GM23248 (cell line): Measurements from ENCODE around the gene VSX1. TPM values are rescaled to one million over a fixed set of nuclear protein-coding genes. Genes with fewer than 3 reads are reported as not detected.

ENCODE experiments used
- DNase-seq: peaks from one replicate; pipeline ENCODE4 v3.0.0-alpha.2; 2015
- H2AFZ ChIP-seq: fragments of 200-600 bp; sonication (generic); 2 replicates; pipeline ENCODE4 v1.6.1; 2016; ENCODE audit warnings: antibody characterized with exemption
- H3F3A ChIP-seq: fragments of 200-600 bp; sonication (generic); 2 replicates; pipeline ENCODE4 v1.6.1; 2016; ENCODE audit warnings: mild to moderate bottlenecking, antibody characterized with exemption, mixed run types; ENCODE audit not compliant: insufficient read depth
- H3K27ac ChIP-seq: fragments of 200-600 bp; sonication (generic); 2 replicates; pipeline ENCODE4 v1.5.1; 2016; ENCODE audit warnings: mild to moderate bottlenecking
- H3K27me3 ChIP-seq: fragments of 200-600 bp; sonication (generic); replicated peaks from 2 replicates; pipeline ENCODE4 v1.6.1; 2016; ENCODE audit warnings: mild to moderate bottlenecking; ENCODE audit not compliant: insufficient read depth
- H3K36me3 ChIP-seq: fragments of 200-600 bp; sonication (generic); 2 replicates; pipeline ENCODE4 v1.6.1; 2016; ENCODE audit warnings: low read depth, mild to moderate bottlenecking
- H3K4me1 ChIP-seq: fragments of 200-600 bp; sonication (generic); 2 replicates; pipeline ENCODE4 v1.6.1; 2016; ENCODE audit warnings: mild to moderate bottlenecking; ENCODE audit not compliant: insufficient read depth
- H3K4me2 ChIP-seq: fragments of 200-600 bp; sonication (generic); one replicate; pipeline ENCODE4 v1.6.1; 2016; ENCODE audit warnings: mild to moderate bottlenecking; ENCODE audit not compliant: unreplicated experiment
- H3K4me3 ChIP-seq: fragments of 200-600 bp; sonication (generic); 2 replicates; pipeline ENCODE4 v1.5.1; 2016; ENCODE audit warnings: mild to moderate bottlenecking
- H3K79me2 ChIP-seq: fragments of 200-600 bp; sonication (generic); 2 replicates; pipeline ENCODE4 v1.6.1; 2016; ENCODE audit warnings: mild to moderate bottlenecking; ENCODE audit not compliant: insufficient read depth
- H3K9ac ChIP-seq: fragments of 200-600 bp; sonication (generic); 2 replicates; pipeline ENCODE4 v1.6.1; 2016; ENCODE audit warnings: mild to moderate bottlenecking
- H3K9me2 ChIP-seq: fragments of 200-600 bp; sonication (generic); 2 replicates; pipeline ENCODE4 v1.6.1; 2016; ENCODE audit warnings: mixed run types, mild to moderate bottlenecking, moderate library complexity; ENCODE audit not compliant: insufficient read depth
- H3K9me3 ChIP-seq: fragments of 200-600 bp; sonication (generic); one replicate; pipeline ENCODE4 v1.6.1; 2017; ENCODE audit warnings: low read depth
- H4K20me1 ChIP-seq: fragments of 200-600 bp; sonication (generic); 2 replicates; pipeline ENCODE4 v1.6.0; 2016; ENCODE audit not compliant: insufficient read depth
- EZH2 ChIP-seq: fragments of 200-600 bp; sonication (generic); IDR thresholded peaks from 2 replicates; pipeline ENCODE4 v1.6.1; 2018; ENCODE audit warnings: antibody characterized with exemption, mild to moderate bottlenecking; ENCODE audit not compliant: insufficient read depth, poor library complexity, severe bottlenecking
- EZH2phosphoT487 ChIP-seq: fragments of 200-600 bp; sonication (generic); IDR thresholded peaks from 2 replicates; pipeline ENCODE4 v1.6.1; 2018; ENCODE audit warnings: antibody characterized with exemption, moderate library complexity, mild to moderate bottlenecking, low read depth; ENCODE audit not compliant: insufficient read depth
- WGBS, 2 experiments: methylation state at CpG; one replicate each; pipeline ENCODE4 v1.1.6; 2015 to 2017; ENCODE audit warnings: low lambda C conversion rate in 2 of 2, low coverage in 1 of 2; ENCODE audit errors: missing lambda C conversion rate in 2 of 2; 5-methylcytosine and 5-hydroxymethylcytosine counted together
- in situ Hi-C: fragments of 300-500 bp; cut with MboI; formaldehyde crosslinking; loops from 2 replicates; pipeline ENCODE4 v1.15.0; 2020
- polyA plus RNA-seq: library from polyadenylated mRNA; unstranded; fragments of >200 nt; fragmentation: Nextera tagmentation; extraction: Ambion mirVana; gene quantifications from 2 replicates; pipeline ENCODE4 v1.2.1, GENCODE V29; 2016
- total RNA-seq: library from RNA; depleted of rRNA; stranded (reverse); fragments of >200 nt; shearing (Covaris generic); gene quantifications from 2 replicates; pipeline ENCODE4 v1.2.3, GENCODE V29; 2014

The VSX1 gene
- total and polyA plus RNA-seq, 2 experiments from 2014 or later, result not detected

DNA sequence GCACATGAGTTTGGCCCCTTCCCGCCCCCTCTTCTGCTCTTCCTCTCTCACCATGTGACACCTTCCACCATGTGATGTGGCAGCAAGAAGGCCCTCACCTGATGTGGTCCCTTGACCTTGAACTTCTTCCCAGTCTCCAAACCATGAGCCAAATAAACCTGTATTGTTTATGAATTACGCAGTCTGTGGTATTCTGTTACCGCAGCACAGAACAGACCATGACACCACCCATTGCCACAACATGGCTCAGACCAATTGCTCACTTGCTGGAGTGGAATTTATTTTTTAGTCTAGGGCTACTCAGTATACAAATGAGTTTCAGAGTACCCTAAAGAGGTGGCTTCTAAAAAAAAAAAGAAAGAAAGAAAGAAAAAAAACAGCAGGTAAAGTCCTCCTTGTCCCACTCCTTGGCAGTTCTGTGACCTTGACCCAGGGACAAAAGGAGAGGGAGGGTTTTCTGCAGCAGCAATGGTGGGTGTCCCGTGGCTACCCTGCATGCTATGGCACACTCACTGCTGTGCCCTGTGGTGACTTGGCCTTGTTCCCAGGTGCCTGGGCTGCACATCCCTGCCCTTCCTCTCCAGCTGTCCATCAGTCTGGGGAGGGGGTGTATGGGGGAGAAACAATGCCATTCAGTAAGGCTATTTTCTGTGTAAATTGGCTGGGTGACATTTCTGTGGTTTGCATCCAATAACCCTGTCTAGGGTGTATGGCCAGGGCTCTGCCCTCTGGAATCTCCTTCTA is 5.4 kb upstream of the VSX1 start:
- TF ChIP-seq EZH2 (no peak), EZH2phosphoT487 (no peak)
- H3K4me3 ChIP-seq, result no peak overlapping the region
- H3K27ac ChIP-seq, result no peak overlapping the region
- H3F3A ChIP-seq, result no peaks in the 10 kb centered on the region
- H3K9ac ChIP-seq, result no peak overlapping the region
- H3K36me3 ChIP-seq, result no peaks in the 10 kb centered on the region
- H3K79me2 ChIP-seq, result no peaks in the 10 kb centered on the region
- DNase-seq, result no peak
- H4K20me1 ChIP-seq, result no peaks in the 10 kb centered on the region
- in situ Hi-C loops, result no loop called here
- H3K9me3 ChIP-seq, result no peaks in the 10 kb centered on the region
- H2AFZ ChIP-seq, result no peak overlapping the region
- H3K4me2 ChIP-seq, result no peak overlapping the region
- H3K4me1 ChIP-seq, result no peaks in the 10 kb centered on the region
- WGBS, 2 experiments, result 58 to 66% methylated on average over 4 of the region's 4 CpGs
- H3K9me2 ChIP-seq, result no peaks in the 10 kb centered on the region
- peaks cover 62% of the 10 kb centered on the region for H3K27me3 ChIP-seq

DNA sequence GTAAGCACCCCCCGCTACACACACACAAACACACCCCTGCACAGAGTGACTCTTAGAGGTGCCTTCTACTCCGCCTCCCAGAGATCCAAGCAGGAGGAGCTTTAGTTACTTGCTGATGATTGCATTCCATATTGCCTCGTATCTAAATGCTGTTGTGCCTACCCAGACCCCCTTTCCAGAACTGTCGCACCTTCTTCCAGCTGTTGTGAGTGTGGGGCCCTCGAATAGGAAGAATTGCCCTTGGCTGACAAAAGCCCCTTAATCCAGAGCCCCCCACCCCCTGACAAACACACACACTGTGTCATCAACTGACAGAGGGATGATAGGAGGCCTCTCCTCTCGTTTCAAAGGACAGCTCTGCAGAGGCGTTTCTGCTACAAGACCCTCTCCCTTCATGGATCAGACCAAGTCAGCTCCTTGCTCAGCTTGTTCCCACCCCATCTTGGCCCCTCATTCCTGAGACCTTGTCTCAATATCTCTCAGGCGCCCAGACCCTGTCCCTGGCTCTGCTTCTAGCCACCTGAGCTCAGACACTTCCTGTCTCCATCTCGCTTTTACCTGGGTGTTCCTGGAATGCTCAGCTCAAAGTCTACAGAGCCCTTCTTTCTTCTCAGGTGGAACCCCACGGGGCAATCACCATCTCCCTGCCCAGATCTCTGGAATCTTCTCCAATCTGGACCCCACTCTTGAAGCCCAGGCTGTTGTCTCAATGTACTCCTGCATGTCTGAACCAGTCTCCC is 4.0 kb upstream of the VSX1 start:
- H3K9ac ChIP-seq, result no peak overlapping the region
- DNase-seq, result no peak
- WGBS, 2 experiments, result 56 to 58% methylated on average over 10 of the region's 10 CpGs
- H4K20me1 ChIP-seq, result no peaks in the 10 kb centered on the region
- H2AFZ ChIP-seq, result no peak overlapping the region
- in situ Hi-C loops, result no loop called here
- no peaks in the 10 kb centered on the region for H3F3A ChIP-seq
- no peak overlapping the region for H3K4me3 ChIP-seq
- no peaks in the 10 kb centered on the region for H3K4me1 ChIP-seq
- peaks cover 74% of the 10 kb centered on the region for H3K27me3 ChIP-seq
- TF ChIP-seq EZH2, result no peak
- no peak for TF ChIP-seq EZH2phosphoT487
- no peaks in the 10 kb centered on the region for H3K9me2 ChIP-seq
- H3K36me3 ChIP-seq, result no peaks in the 10 kb centered on the region
- no peaks in the 10 kb centered on the region for H3K9me3 ChIP-seq
- H3K4me2 ChIP-seq, result no peak overlapping the region
- no peaks in the 10 kb centered on the region for H3K79me2 ChIP-seq
- H3K27ac ChIP-seq, result no peak overlapping the region

DNA sequence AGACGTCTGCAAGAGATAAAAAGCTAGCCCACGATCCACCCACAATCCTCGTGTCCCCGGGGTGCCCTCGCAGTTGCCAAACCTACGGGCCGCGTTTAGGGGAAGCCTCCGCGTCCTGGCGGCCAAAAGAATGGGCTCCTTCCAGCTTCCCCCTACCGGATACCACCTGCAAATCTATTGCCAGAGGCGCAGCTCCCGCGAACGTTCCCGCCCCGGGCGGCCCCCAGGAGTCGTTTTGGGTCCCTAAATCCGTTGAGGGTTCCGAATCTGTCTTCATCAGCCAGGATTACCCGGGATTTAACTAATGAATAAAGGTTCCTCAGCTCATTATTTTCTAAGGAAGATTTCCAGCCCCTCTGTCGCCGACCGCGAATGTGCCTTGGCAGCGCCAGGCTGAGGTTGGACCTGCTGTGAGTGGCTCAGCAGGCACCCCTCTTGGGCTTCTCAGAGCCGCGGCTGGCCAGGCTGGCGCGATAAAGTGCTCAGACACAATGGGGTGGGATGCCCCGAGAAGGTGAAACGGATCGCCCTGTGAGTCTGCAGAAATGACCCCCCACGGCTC is 2.8 kb upstream of the VSX1 start:
- 3 to 4% methylated on average over 36 of the region's 36 CpGs for WGBS, 2 experiments
- no peak for DNase-seq

DNA sequence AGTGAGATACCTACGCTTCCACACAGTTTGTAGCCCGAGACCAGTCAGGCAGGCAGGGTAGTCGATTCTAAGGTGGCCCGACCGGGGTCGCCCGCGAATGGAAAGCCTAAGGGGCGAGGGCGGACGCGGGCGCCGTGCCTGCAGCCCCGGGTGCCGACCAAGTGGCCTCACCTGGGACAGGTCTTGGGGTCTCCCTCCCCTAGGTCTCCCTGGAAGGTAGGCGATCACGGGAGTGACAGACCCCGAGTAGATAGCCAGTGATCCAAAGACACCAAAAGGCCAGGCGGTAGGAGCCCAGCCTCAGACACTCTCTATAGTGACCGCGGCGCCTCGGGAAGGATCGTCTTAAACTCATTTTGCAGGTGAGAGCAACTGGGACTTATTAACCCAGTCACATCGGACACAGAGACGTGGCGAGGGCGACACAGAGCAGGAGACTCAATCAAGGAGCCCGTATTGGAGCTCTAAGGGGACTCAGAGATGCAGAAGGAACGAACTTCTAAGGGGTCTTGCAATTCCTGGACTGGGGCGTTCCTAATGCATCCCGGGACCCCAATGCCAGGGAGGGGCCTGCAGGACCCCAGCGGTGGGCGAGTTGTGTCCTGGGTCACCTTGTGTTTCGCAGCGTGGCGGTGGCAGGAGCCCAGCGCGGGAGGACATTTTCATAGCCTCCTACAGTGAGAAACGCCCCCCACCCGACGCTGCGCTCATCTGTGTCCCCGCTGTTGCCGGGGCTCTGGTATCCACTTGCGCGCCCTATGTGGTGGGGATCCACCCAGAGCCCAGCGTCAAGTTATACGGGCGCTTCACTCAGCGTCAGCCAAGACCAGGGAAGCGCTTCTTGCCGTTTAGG is 2.1 kb upstream of the VSX1 start:
- H3K4me3 ChIP-seq, result no peak overlapping the region
- TF ChIP-seq EZH2phosphoT487, result peak; percentile 45; the same call in 1 of the 2 replicates
- TF ChIP-seq EZH2, result peak; percentile 64
- no peak overlapping the region for H3K27ac ChIP-seq
- no peaks in the 10 kb centered on the region for H4K20me1 ChIP-seq
- in situ Hi-C loops, result no loop called here
- WGBS, 2 experiments, result 5 to 6% methylated on average over 46 to 54 of the region's 54 CpGs
- H3K9ac ChIP-seq, result no peak overlapping the region
- H3K9me3 ChIP-seq, result no peaks in the 10 kb centered on the region
- H3K79me2 ChIP-seq, result no peaks in the 10 kb centered on the region
- H3K9me2 ChIP-seq, result no peaks in the 10 kb centered on the region
- H3K36me3 ChIP-seq, result no peaks in the 10 kb centered on the region
- peaks cover 79% of the 10 kb centered on the region for H3K27me3 ChIP-seq
- H3K4me1 ChIP-seq, result no peaks in the 10 kb centered on the region
- H3F3A ChIP-seq, result no peaks in the 10 kb centered on the region
- no peak for DNase-seq
- no peak overlapping the region for H2AFZ ChIP-seq
- no peak overlapping the region for H3K4me2 ChIP-seq

More for the DNA sequence above, 2.8 kb upstream of the VSX1 start:
- no peaks in the 10 kb centered on the region for H3K4me1 ChIP-seq
- no peaks in the 10 kb centered on the region for H3K79me2 ChIP-seq
- H3K9me2 ChIP-seq, result no peaks in the 10 kb centered on the region
- no peaks in the 10 kb centered on the region for H4K20me1 ChIP-seq
- no peak overlapping the region for H3K9ac ChIP-seq
- H3K9me3 ChIP-seq, result no peaks in the 10 kb centered on the region
- H3K36me3 ChIP-seq, result no peaks in the 10 kb centered on the region
- in situ Hi-C loops, result no loop called here
- TF ChIP-seq EZH2 (no peak), EZH2phosphoT487 (no peak)
- H2AFZ ChIP-seq, result no peak overlapping the region
- H3K27me3 ChIP-seq, result peaks cover 79% of the 10 kb centered on the region
- H3K4me3 ChIP-seq, result no peak overlapping the region
- no peak overlapping the region for H3K27ac ChIP-seq
- no peak overlapping the region for H3K4me2 ChIP-seq
- H3F3A ChIP-seq, result no peaks in the 10 kb centered on the region
